ENCODE measurements around the gene CHRNE.

The CHRNE gene

DNA sequence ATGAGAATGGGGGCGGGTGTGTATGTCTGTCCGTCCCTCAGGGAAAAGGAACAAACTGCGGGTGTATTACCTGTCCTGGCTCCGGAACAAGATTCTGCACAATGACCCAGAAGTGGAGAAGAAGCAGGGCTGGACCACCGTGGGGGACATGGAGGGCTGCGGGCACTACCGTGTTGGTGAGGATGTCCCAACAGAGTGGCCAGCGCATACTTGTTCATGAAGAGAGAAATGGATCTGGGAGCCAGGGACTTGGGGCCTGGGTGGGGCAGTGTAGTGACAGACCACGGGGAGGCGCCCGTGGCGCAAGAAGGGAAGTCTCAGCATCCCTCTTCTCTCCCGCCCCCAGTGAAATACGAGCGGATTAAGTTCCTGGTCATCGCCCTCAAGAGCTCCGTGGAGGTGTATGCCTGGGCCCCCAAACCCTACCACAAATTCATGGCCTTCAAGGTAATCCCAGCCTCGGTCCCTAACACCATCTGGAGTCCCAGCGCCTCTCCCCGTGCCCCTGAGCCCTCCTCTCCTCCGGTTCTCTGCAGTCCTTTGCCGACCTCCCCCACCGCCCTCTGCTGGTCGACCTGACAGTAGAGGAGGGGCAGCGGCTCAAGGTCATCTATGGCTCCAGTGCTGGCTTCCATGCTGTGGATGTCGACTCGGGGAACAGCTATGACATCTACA, 7.1 kb downstream of the CHRNE start:
- peak; percentile 15 for TF ChIP-seq CTCF (IDR thresholded peaks at IDR 0.05; ENCODE audit: insufficient read depth, low read length, poor library complexity, severe bottlenecking)
- H3K36me3 ChIP-seq (ENCODE audit: control insufficient read depth, insufficient read depth, low read length): peaks cover 23% of the 10 kb centered on the region
- DNase-seq (ENCODE audit: extremely low read depth, insufficient read length): no peak

DNA sequence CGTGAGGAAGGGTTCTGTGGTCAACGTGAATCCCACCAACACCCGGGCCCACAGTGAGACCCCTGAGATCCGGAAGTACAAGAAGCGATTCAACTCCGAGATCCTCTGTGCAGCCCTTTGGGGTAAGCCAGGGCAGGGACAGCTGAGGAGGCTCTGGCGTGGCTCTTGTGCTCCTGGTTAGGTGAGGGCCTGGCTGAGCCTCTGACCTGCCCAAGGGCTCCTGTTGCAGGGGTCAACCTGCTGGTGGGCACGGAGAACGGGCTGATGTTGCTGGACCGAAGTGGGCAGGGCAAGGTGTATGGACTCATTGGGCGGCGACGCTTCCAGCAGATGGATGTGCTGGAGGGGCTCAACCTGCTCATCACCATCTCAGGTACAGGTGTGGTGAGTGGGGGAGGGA, 7.8 kb downstream of the CHRNE start:
- H3K36me3 ChIP-seq (ENCODE audit: control insufficient read depth, insufficient read depth, low read length): peaks cover 27% of the 10 kb centered on the region
- TF ChIP-seq CTCF (IDR thresholded peaks at IDR 0.05; ENCODE audit: insufficient read depth, low read length, poor library complexity, severe bottlenecking): no peak
- H3K27me3 ChIP-seq (replicated peaks; ENCODE audit: control insufficient read depth, insufficient read depth, low read length): no peaks in the 10 kb centered on the region
- no peak for DNase-seq (ENCODE audit: extremely low read depth, insufficient read length)
- H3K4me3 ChIP-seq (replicated peaks; ENCODE audit: low read depth, low read length): no peak overlapping the region

More for the DNA sequence above, 7.1 kb downstream of the CHRNE start:
- Histone ChIP-seq H3K27me3 (replicated peaks; ENCODE audit: control insufficient read depth, insufficient read depth, low read length) (no peaks in the 10 kb centered on the region), H3K4me3 (replicated peaks; ENCODE audit: low read depth, low read length) (no peak overlapping the region)

DNA sequence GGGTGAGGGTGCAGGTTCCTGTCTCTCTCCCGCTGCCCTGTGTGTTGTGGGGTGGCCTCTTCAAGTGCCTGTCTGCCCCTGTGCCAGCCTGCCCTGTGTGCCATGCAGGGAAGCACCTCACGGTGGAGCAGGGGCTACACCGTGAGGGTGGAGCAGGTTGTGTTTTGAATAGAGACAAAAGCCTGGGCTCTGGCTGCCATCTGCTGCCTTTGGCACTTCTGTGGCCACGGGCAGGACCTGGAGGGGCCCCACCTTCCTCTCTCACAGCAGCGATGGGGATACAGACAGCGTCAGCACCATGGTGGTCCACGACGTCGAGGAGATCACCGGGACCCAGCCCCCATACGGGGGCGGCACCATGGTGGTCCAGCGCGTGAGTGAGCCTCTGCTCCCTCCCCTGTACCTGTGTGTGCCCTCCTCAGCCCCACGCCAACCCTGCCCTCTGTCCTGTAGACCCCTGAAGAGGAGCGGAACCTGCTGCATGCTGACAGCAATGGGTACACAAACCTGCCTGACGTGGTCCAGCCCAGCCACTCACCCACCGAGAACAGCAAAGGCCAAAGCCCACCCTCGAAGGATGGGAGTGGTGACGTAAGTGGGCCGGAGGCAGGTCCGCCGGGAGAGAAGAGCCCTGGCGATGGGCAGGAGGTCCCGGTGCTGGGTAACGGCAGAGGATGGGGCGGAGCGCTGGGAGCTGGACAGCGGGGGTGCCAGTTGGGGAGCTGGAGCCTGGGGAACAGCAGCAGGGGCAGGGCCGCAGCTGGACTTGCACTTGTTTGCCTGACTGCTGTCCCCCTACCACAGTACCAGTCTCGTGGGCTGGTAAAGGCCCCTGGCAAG, 9.0 kb downstream of the CHRNE start:
- Histone ChIP-seq H3K4me3 (replicated peaks; ENCODE audit: low read depth, low read length) (no peak overlapping the region), H3K27me3 (replicated peaks; ENCODE audit: control insufficient read depth, insufficient read depth, low read length) (no peaks in the 10 kb centered on the region), H3K36me3 (ENCODE audit: control insufficient read depth, insufficient read depth, low read length) (peaks cover 27% of the 10 kb centered on the region)
- no peak for TF ChIP-seq CTCF (IDR thresholded peaks at IDR 0.05; ENCODE audit: insufficient read depth, low read length, poor library complexity, severe bottlenecking)
- no peak for DNase-seq (ENCODE audit: extremely low read depth, insufficient read length)

- H3K36me3 ChIP-seq (ENCODE audit: control insufficient read depth, insufficient read depth, low read length): peaks cover 29% of the 10 kb centered on the region
These were observed 9.6 kb downstream of the CHRNE start for GRCh38 chr17:4893272-4893671.

GRCh38 chr17:4892499-4893221, 10.2 kb downstream of the CHRNE start:
- no peak for TF ChIP-seq CTCF (IDR thresholded peaks at IDR 0.05; ENCODE audit: insufficient read depth, low read length, poor library complexity, severe bottlenecking)
- no peak for DNase-seq (ENCODE audit: extremely low read depth, insufficient read length)
- peaks cover 28% of the 10 kb centered on the region for H3K36me3 ChIP-seq (ENCODE audit: control insufficient read depth, insufficient read depth, low read length)
- no peaks in the 10 kb centered on the region for H3K27me3 ChIP-seq (replicated peaks; ENCODE audit: control insufficient read depth, insufficient read depth, low read length)
- no peak overlapping the region for H3K4me3 ChIP-seq (replicated peaks; ENCODE audit: low read depth, low read length)

More at GRCh38 chr17:4893272-4893671, 9.6 kb downstream of the CHRNE start:
- TF ChIP-seq CTCF (IDR thresholded peaks at IDR 0.05; ENCODE audit: insufficient read depth, low read length, poor library complexity, severe bottlenecking): no peak
- H3K4me3 ChIP-seq (replicated peaks; ENCODE audit: low read depth, low read length): no peak overlapping the region
- DNase-seq (ENCODE audit: extremely low read depth, insufficient read length): no peak
- H3K27me3 ChIP-seq (replicated peaks; ENCODE audit: control insufficient read depth, insufficient read depth, low read length): no peaks in the 10 kb centered on the region

Data from GM06990 (cell line).